Diencephalon (tissue), 1 donor: ENCODE data around the gene PIGZ. TPM values are rescaled to one million over a fixed set of nuclear protein-coding genes. Genes with fewer than 3 reads are reported as not detected.

Experiments
- total RNA-seq: library from RNA; depleted of rRNA; stranded (reverse); fragments of >200 nt; gene quantifications from one replicate; pipeline ENCODE4 v1.2.3, GENCODE V29; 2014

Gene PIGZ
- total RNA-seq: 5.1 TPM

DNA sequence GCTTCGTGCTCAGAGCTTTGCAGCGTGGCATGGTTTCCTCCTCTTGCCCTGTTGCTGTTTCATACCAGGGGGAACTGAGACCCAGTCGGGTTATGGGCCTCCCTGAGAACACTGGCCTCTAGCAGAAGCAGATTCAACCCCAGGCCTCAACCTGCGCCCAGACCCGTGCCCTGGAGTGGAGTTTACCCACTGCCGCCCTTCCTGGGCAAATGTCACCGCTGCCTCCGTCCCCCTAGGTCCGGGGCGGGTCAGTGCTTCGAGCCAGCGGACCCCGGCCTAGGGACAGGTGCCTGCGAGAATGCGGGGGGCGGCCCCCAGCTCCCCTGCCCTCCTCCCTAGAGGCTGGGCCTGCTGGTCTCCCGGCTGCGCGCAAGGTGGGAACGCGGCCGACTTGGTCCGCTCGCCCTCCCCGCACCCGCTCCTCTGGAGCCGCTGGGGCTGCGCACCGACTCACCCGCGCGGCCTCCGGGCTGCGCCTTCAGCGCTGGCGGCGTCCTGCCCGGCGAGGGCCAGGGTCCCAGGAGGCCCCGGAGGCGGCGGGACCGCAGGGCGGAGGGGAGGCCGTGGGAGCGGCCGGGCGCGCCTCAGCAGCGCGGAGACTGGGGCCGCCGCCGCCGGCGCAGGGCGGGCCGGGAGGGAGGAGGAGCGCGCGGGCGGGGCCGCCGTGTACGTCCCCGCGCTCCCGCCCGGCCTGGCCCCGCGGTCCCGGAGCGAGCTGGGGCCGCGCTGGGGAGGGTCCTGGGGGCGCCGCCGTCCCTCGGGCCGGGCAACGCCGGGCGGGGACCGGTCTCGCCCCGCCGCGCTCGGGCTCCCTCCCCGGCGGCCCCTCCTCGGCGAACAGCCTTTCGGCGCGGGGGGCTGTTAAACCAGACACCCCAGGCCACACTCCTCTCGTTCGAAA is at the start of gene PIGZ:
Gene PIGZ (minus strand): TSS at position 601 of the 901 bp plus-strand sequence. CDS start 16,802 bp downstream, outside the sequence.

DNA sequence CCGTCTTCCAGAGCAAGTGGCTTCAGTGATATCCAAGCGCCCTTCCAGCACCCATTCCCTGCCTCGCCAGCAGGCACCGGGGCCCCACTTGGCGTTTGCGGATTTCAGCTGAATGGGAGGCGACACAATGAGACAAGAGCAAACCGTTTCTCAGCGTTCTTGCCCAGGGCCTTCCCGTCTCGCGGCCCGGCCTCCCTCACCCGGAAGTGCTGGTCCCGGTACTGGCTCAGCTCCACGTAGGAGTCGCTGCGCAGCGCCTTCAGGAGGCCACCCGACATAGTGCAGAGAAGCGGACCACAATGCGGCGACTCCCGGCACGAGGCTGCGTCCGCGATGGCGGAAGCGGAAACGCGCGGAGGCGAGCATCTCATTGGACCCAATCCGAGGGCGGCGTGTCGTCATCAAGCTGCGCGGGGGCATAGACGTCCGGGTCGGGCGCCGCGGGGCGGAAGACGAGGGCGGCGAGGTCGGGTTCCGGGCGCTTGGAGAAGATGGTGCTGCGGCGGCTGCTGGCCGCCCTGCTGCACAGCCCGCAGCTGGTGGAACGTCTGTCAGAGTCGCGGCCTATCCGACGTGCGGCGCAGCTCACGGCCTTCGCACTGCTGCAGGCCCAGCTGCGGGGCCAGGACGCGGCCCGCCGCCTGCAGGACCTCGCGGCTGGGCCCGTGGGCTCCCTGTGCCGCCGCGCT is 26.3 kb downstream of the PIGZ start, which contains the start of gene NCBP2:
Gene NCBP2 (minus strand): TSS at position 303 of the 689 bp plus-strand sequence. CDS start 25 bp downstream, at position 278.

Other genes with a start within 250 kb of the PIGZ start
- 48.2 TPM for gene PAK2, start 229.0 kb downstream of the PIGZ start, total RNA-seq
- 77.5 TPM for gene SENP5, start 100.9 kb downstream of the PIGZ start, total RNA-seq
- 76.6 TPM for gene NCBP2, start 26.3 kb downstream of the PIGZ start, total RNA-seq
- gene MELTF, start 61.0 kb upstream of the PIGZ start, total RNA-seq: 5.8 TPM